Measurements from ENCODE around the gene GK.

- no peak for TF ChIP-seq EZH2 (IDR thresholded peaks at IDR 0.05; ENCODE audit: borderline replicate concordance, low read length)
- TF ChIP-seq, protein P1, sequence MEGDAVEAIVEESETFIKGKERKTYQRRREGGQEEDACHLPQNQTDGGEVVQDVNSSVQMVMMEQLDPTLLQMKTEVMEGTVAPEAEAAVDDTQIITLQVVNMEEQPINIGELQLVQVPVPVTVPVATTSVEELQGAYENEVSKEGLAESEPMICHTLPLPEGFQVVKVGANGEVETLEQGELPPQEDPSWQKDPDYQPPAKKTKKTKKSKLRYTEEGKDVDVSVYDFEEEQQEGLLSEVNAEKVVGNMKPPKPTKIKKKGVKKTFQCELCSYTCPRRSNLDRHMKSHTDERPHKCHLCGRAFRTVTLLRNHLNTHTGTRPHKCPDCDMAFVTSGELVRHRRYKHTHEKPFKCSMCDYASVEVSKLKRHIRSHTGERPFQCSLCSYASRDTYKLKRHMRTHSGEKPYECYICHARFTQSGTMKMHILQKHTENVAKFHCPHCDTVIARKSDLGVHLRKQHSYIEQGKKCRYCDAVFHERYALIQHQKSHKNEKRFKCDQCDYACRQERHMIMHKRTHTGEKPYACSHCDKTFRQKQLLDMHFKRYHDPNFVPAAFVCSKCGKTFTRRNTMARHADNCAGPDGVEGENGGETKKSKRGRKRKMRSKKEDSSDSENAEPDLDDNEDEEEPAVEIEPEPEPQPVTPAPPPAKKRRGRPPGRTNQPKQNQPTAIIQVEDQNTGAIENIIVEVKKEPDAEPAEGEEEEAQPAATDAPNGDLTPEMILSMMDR (IDR thresholded peaks at IDR 0.05; ENCODE audit: low read length), result no peak
These were observed 59.0 kb downstream of the GK start for GRCh38 chrX:30712214-30712613.
